Glutamatergic neuron (in vitro differentiated cells): ENCODE results near the gene DDX56. TPM values are rescaled to one million over a fixed set of nuclear protein-coding genes. Genes with fewer than 3 reads are reported as not detected.

Experiments
- DNase-seq: peaks from one replicate; pipeline ENCODE4 v3.0.0; 2022
- H3K27ac Mint-ChIP-seq: one replicate; pipeline ENCODE4 v1.8.0; 2020; ENCODE audit warnings: mild to moderate bottlenecking, mixed read lengths, inconsistent platforms; ENCODE audit not compliant: unreplicated experiment
- H3K27me3 Mint-ChIP-seq: one replicate; pipeline ENCODE4 v1.8.0; 2020; ENCODE audit warnings: mild to moderate bottlenecking, moderate library complexity, mixed read lengths, inconsistent platforms; ENCODE audit not compliant: unreplicated experiment
- H3K36me3 Mint-ChIP-seq: one replicate; pipeline ENCODE4 v1.8.0; 2020; ENCODE audit warnings: mild to moderate bottlenecking, mixed read lengths, inconsistent platforms; ENCODE audit not compliant: unreplicated experiment
- H3K4me1 Mint-ChIP-seq: one replicate; pipeline ENCODE4 v1.8.0; 2020; ENCODE audit warnings: mild to moderate bottlenecking, low read depth, mixed read lengths, inconsistent platforms; ENCODE audit not compliant: unreplicated experiment
- H3K4me3 Mint-ChIP-seq: one replicate; pipeline ENCODE4 v1.8.0; 2020; ENCODE audit warnings: mild to moderate bottlenecking, mixed read lengths, inconsistent platforms; ENCODE audit not compliant: unreplicated experiment
- H3K9me3 Mint-ChIP-seq: one replicate; pipeline ENCODE4 v1.8.0; 2020; ENCODE audit warnings: mild to moderate bottlenecking, moderate library complexity, mixed read lengths, inconsistent platforms; ENCODE audit not compliant: unreplicated experiment
- CTCF ChIP-seq: fragments of 200-600 bp; sonication (generic); IDR thresholded peaks from one replicate; pipeline ENCODE4 v1.5.0; 2021; ENCODE audit not compliant: partially characterized antibody, unreplicated experiment
- long read RNA-seq: library from polyadenylated mRNA; unstranded; transcript quantifications from one replicate; pipeline ENCODE4 v2.0.0, GENCODE V29; 2020; ENCODE audit not compliant: unreplicated experiment
- total RNA-seq: library from RNA; stranded (reverse); fragmentation: NEBNext Ultra II Directional; extraction: Animal tissue kit (Norgen Biotek cat#: 25700); gene quantifications from one replicate; pipeline ENCODE4 v1.2.1, GENCODE V29; 2021; ENCODE audit not compliant: unreplicated experiment

DDX56 gene
- 84.3 TPM for total RNA-seq
- long read RNA-seq, transcript DDX56-201 (14 exons, 2,336 nt), result major isoform, 30 of 48 reads
- long read RNA-seq, transcript DDX56-206 (14 exons, 1,853 nt), result minor isoform, 6 of 48 reads
- long read RNA-seq, partial matches to known transcripts, result 6 of 48 reads
- long read RNA-seq, other reads (novel, unspliced or antisense), result 3 of 48 reads

GRCh38 chr7:44573464-44574286, at the start of gene DDX56:
Gene DDX56 (minus strand): TSS chr7:44573908. CDS start chr7:44573895, 13 bp downstream.
- Mint-ChIP-seq H3K4me3 (peak within 1 kb of the TSS; percentile 98), H3K9me3 (peaks cover 8% of the 10 kb centered on the region), H3K27ac (peak within 1 kb of the TSS; percentile 94), H3K4me1 (peaks cover 8% of the 10 kb centered on the region), H3K36me3 (peaks cover 6% of the 10 kb centered on the region), H3K27me3 (peaks cover 5% of the 10 kb centered on the region)
- peak; percentile 95 for DNase-seq
- no peak for TF ChIP-seq CTCF

GRCh38 chr7:44622342-44623151, 48.8 kb upstream of the DDX56 start:
- H3K27me3 Mint-ChIP-seq, result no peaks in the 10 kb centered on the region
- no peak for DNase-seq
- H3K4me1 Mint-ChIP-seq, result peaks cover 10% of the 10 kb centered on the region
- TF ChIP-seq CTCF, result no peak
- no peaks in the 10 kb centered on the region for H3K9me3 Mint-ChIP-seq
- no peaks in the 10 kb centered on the region for H3K36me3 Mint-ChIP-seq
- no peak overlapping the region for H3K4me3 Mint-ChIP-seq
- H3K27ac Mint-ChIP-seq, result no peak overlapping the region

- DNase-seq, result no peak
- Mint-ChIP-seq H3K4me3 (no peak overlapping the region), H3K36me3 (no peaks in the 10 kb centered on the region), H3K27me3 (no peaks in the 10 kb centered on the region), H3K4me1 (peaks cover 11% of the 10 kb centered on the region), H3K27ac (no peak overlapping the region), H3K9me3 (no peaks in the 10 kb centered on the region)
- TF ChIP-seq CTCF, result no peak
Measured at GRCh38 chr7:44621750-44622103, 48.0 kb upstream of the DDX56 start.

DNA sequence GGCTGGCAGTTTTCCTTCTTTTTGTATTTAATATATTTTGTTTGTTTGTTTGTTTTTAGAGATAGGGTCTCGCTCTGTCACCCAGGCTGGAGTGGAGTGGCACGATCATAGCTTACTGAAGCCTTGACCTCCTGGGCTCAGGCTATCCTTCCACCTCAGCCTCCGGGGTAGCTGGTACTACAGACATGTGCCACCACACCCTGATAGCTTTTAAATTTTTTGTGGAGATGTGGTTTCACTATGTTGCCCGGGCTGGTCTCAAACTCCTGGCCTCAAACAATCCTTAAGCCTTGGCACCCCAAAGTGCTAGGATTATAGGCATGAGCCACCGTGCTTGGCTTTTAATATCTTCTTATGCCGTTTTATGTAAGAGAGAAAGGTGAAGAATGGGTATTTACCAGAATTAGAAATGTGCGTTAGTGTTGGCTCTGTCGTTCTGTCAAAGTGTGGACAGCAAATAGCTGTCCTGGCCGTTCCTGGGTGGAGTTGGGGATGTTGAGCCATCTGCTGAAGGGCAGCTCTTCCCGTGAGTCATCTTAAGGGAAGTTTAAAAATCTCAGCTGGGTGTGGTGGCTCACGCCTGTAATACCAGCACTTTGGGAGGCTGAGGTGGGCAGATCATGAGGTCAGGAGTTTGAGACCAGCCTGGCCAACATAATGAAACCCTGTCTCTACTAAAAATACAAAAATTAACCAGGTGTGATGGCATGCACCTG, 47.5 kb upstream of the DDX56 start:
- DNase-seq, result no peak
- Mint-ChIP-seq H3K4me3 (no peak overlapping the region), H3K36me3 (no peaks in the 10 kb centered on the region), H3K9me3 (no peaks in the 10 kb centered on the region), H3K4me1 (peaks cover 11% of the 10 kb centered on the region), H3K27ac (no peak overlapping the region), H3K27me3 (no peaks in the 10 kb centered on the region)
- no peak for TF ChIP-seq CTCF
